T-helper 22 cell (primary cell): ENCODE results near the gene METTL25.

Experiments used
- DNase-seq: peaks from one replicate; pipeline ENCODE4 v3.0.0-alpha.2; 2020; ENCODE audit warnings: low read depth

METTL25 gene

DNA sequence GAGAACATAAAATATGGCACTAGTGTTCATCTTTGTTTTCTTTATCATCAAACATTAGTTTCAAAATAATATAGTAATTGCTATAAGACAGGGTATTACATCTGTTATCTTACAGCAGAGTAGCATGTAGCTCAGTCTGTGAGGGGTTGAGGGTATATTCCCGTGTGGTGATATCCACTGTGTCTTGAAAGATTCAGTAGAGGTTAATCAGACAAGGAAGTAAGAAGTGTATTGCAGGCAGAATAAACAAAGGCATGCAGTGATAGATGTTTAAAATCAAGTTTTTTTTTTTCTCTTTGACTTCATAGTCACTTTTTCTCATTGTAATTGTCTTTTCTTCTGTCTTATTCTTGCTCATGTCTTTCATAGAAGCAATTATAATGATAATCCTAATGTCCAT, 48.3 kb downstream of the METTL25 start:
- DNase-seq, result no peak

DNA sequence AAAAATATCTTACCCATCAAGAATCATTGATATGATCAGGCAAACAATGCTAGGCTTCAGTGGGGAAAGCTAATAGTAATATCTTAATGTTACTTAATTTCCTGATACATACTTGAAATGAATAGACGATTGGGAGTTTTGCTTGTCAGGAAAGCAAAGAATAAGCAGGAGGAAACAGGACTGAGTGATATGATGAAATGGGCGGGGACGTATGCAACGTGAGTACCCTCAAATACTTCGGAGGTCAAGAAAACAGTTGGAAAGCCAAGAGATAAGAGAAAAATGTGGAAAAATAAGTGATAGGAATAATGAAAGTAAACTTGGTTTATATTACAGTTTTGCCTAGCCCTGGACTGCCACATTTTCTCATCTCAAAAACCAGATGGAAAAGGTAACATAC, 49.2 kb downstream of the METTL25 start:
- DNase-seq, result no peak

- no peak for DNase-seq
Observed at GRCh38 chr12:82408844-82409243, 50.5 kb downstream of the METTL25 start.

DNA sequence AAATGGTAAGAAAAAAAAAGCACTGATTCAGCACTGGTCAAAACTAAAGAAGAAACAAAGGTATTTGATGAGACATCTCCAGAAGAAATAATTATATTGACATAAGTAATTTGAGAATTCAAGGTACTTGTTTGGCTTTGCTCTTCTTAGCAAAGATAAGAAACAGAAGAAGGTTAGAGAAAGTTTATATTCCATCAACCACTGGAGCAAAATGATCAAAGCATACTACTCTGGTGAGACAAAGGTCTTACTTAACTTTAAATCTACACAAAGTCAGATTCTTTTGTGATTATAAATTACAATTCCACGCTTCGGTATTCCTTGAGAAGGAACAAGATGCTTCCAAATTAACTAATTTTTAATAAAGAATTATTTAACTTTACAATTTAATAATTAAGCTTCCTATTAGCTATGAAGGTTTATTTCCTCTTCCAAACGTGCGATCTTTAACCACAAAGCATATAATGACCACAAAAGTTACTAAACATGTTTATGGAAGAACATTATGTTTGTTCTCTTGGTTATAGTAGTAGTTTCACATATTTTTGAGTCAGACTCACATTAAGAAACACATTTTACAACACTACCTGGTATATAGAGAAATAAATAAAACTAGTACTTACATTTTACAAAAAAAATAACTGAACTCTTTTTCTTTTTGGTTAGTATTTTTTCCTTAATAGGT, 53.4 kb downstream of the METTL25 start:
- DNase-seq, result no peak

DNA sequence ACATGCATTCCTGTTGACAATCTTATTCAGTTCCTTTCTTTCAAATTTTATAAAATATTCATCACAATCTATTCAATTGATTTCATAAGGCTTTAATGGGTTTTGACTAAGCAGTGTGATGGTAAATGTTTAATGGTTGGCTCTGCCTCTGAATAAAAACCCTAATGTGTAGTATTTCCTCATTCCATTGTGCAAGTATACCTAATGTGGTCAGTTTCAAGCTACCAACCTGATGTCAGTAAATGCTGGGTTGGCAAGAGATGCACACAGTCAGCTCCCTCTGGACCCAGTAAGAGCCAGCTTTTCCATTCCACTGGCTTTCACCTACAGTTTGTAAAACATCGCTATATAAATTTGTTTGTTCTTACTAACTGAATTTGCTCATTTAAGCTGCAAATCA, 53.9 kb downstream of the METTL25 start:
- no peak for DNase-seq

GRCh38 chr12:82414044-82414443, 55.7 kb downstream of the METTL25 start:
- no peak for DNase-seq

DNA sequence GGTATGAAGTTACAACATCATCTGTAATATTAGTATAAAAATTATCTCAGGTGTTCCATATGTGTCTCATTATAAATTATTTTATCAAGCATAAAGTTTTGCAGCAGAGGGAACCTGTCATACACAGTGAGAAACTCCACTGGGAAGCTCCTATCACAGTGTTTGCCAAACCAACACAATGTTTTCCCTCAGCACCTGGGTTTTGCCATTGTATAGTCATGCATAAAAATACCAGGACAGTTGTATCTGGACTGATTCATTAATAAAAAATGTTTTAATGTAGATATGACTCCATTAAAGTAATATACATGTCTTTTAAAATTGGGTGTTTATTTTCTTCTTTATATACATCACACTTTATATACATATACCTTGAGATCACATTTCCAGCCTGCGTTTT, 56.6 kb downstream of the METTL25 start:
- DNase-seq, result no peak

DNA sequence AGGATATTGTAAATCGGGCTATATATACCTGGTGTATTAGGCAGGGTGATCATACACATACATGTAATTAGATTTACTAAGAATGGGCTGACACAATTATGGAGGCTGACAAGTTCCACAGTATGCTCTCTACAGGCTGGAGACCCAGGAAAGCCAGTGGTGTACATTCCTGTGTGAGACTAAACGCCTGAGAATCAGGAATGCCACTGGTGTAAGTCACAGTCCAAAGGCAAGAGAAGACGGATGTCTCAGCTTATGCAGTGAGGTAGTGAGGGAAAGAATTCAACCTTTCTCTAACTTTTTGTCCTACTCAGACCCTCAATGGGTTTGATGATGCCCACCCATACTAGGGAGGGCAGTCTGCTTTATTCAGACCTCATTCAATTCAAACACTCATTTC, 57.1 kb downstream of the METTL25 start:
- DNase-seq, result no peak

DNA sequence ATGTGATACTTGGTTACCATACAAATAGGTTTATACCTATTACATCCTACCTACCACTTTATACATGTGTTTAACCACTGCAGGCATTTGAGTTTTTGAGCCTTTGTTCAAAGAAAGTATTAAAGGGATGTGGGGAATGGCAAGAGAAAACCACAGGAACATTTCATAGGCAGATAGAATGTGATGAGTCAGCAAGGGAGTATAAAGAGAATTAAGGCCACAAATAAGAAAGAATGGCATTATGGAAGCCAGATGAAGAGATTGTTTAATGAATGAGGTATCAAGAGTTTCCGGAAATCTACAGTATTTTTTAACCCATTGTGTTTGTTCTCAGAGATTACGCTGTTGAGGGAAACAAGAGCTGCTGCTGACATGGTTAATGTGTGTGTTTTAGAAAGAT, 66.9 kb downstream of the METTL25 start:
- no peak for DNase-seq

DNA sequence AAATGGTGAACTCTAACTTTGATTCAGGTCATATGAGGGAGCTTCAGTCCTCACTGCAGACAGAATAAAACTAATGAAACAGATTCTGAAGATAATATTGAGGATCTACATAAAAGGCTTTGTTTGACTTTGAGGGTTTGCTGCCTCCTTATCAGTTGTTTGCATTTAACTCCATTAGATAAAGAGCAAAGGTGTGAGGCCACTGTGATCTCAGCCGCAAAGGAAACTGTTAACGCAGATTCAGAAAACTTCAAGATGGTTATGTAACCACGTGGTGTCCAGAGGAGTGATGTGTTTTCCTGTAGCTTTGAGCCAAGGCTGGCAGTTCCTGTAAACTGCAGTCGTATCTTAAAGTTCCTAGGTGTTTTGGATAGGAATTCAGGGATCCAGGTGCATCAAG, 67.8 kb downstream of the METTL25 start:
- DNase-seq, result no peak

DNA sequence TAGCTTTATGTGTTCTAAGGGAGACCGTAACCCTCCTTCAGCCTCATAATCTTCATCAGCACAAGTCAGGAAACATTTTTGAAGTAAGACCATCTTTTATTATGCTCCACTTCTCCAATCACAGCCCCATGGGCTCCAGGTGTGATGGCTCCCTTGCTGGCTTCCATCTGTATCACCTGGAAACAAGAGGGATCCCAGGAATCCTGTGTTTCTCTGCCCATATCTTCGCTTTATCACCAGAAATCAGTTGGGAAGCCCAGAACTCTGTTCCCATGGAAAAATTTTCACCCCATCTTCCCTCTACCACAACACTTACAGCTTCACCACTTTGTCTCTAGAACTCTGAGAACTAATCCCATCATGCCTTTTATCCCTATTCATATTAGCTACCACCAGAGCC, 68.3 kb downstream of the METTL25 start:
- DNase-seq, result no peak

- DNase-seq, result no peak
Observed at GRCh38 chr12:82430541-82431145, 72.3 kb downstream of the METTL25 start.

DNA sequence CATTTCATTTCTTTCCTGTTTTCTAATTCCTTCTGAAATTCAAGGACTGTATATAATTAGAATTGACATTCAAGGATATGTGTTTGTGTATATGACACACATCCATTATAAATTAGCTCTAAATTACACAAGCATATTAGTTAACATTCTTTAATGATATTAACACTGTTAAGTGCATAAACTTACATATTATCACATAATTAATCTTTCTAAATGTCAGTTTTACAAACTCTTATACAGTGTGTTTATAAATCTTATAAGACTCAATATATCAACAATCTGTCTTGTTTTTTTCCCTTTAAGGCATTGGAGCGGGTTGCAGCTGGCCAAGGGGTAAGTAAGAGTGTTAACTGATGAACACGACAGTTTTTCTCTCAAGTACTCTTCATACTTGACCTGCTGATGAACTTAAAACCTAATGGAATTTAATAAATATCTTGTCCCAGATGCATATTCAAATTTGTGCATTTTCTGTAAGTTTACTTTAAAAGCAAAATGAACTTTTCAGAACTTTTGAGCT, 76.1 kb downstream of the METTL25 start:
- no peak for DNase-seq

DNA sequence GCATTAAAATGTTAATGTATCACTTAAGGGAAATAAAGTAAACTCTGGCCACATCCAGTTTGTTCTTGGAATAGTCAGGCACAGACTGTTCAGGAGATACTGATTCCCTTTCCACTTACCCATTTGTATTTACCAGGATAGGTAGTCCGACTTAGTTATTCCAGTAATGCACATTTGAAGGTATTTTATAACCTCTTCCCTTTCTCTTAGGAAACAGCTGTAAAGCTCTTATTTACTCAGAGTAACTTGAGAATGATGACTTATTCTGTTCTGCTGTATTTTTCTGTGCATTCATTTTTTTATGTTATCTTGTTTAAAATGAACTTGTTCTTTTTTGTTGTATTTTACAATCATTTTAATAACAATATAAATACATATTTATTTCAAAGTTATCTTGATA, 78.0 kb downstream of the METTL25 start:
- DNase-seq, result no peak

DNA sequence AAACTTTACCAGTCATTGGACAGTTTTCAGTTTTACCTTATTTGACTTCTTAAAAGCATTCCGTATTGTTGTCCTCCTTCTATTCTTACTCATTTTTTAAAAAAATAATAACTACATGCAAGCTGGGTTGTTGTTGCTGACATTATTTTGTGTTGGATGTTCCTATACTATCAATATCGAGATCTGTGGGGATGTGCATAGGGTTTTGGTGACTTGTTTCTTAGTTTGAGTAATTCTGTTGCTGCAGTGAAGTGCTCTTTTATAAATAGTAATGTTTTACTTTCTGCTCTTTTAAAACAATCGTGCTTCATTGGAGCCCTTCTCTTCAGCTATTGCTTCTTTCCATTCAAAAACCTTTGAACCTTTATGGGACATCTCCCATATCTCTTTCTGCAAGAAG, 79.4 kb downstream of the METTL25 start:
- DNase-seq, result no peak

- DNase-seq, result no peak
Observed at GRCh38 chr12:82438356-82438755, 80.0 kb downstream of the METTL25 start.

DNA sequence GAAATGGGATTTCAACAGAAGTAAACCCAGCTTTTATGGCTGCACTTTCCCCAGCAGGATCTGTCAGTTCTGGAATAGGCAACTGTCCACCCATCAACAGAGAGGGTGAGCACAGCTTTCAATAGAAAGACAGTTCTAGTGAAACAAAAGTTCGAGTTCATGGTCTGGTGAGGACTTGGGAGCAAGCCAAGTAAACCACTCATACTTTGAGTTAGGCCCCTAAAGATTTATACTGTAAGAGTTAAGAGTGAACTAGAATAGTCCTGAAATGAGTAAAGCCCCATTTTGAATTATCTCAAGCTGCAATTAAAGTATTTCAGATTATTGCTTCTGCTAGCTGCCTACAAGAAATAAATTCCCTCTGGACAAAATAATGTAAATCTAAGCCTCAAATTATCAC, 82.6 kb downstream of the METTL25 start:
- no peak for DNase-seq

DNA sequence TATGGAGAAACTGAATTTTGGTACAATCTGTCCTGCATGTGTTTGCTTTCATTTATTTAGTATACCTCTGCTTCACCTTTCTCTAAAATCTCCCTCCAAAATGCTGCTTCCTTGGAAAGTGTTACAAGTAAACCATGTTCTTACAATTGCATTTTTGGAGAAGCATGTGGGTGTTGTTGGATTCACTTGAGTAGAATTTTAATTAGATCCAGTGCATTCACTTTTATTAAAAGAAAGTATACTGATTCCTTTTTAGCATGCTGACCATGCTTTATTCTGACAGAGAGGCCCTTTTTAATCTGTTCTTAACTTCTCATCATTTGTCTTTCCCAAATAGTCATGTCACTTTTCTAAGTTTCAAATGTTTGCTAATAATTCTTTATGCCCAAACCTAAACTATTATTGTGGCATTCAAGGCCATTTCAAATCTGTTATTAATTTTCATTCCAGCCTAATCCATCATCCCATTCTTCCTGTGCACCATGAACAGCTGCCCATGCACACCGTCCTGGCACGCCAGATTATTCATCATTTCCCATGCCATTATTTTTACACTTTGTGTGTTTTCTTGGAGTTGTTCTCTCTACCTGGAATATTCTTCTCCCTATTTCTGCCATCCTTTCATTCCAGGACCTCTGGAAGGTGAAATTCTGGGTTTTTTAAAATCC, 90.7 kb downstream of the METTL25 start:
- DNase-seq, result no peak

DNA sequence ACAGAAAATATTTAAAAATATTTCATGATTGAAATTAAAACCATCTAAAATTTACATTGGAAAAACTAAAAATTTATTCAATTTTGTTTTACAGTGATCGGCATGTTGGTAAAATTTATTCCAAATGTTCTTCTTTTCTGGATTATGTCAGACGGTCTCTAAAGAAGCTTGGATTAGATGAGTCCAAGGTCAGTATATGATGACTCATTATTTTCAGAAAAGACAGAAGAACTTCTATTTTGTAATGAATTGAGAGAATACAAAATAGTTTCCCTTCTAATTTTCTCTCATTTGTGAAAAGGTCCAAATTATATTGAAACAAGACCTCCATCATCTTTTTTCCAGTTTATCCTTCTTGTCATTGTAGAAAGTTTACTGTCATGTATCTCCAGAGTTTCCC, 98.3 kb downstream of the METTL25 start:
- DNase-seq, result no peak

DNA sequence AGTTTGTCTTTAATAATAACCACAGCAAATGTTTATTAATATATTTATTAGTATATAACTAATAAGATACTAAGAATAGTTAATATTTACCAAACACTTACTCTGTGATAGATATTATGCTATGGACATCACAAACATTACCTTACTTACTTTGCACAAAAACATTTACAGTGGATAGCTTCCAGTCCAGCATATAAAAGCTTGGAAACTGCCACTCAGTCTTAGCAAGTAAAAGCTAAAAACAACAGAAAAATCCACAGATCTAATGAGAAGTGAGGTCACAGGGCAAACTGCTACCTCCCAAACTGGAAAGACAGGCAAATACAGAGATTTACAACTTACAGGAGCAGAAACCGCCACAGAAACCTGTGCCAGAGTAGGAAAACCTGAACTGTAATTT, 99.8 kb downstream of the METTL25 start:
- DNase-seq, result no peak

GRCh38 chr12:82461393-82461792, 103.1 kb downstream of the METTL25 start:
- no peak for DNase-seq

GRCh38 chr12:82461836-82462235, 103.5 kb downstream of the METTL25 start:
- DNase-seq, result no peak

- DNase-seq, result no peak
Observed at GRCh38 chr12:82468563-82468962, 110.2 kb downstream of the METTL25 start.
